Measurements from ENCODE around the gene MPZL1.

DNA sequence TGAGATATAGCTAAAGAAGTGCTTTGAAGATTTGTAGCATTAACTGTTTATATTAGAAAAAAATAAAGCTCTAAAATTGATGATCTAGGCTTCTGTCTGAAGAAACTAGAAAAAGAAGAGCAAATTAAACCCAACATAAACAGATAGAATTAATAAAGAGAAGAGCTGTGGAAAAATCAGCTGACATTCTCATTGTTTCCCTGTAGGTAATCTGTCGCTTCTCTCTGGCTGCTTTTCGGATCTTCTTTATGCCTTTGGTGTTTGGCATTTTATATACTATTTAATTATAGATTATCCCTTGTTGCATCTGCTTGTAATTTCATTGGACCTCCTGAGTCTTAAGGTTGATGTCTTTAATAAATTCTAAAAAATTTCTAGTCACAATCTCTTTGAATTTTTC lies 59.8 kb downstream of the MPZL1 start:
- TF ChIP-seq CTCF (conservative IDR thresholded peaks at IDR 0.05 in 1 of 2, IDR thresholded peaks at IDR 0.05 in 1 of 2; ENCODE audit: low read depth in 1 of 2, low read length in 2 of 2) (no peak), EZH2 (IDR thresholded peaks at IDR 0.05; ENCODE audit: low read length, missing control alignments) (no peak)
